Choroid plexus epithelial cell (primary cell): ENCODE data around the gene MMS19.

Experiments
- DNase-seq: peaks from one replicate; pipeline ENCODE4 v3.0.0-alpha.2; 2010; ENCODE audit warnings: low read depth
- H3K4me3 ChIP-seq: 2 replicates; pipeline ENCODE4 v1.5.1; 2011; ENCODE audit warnings: low read depth, mild to moderate bottlenecking, control low read depth, low read length, moderate library complexity
- TF ChIP-seq, protein P1 (sequence below): conservative IDR thresholded peaks from 2 replicates; pipeline ENCODE4 v1.5.1; 2011; ENCODE audit warnings: low read depth, mild to moderate bottlenecking, control low read depth, inconsistent platforms, low read length, moderate library complexity

The MMS19 gene

DNA sequence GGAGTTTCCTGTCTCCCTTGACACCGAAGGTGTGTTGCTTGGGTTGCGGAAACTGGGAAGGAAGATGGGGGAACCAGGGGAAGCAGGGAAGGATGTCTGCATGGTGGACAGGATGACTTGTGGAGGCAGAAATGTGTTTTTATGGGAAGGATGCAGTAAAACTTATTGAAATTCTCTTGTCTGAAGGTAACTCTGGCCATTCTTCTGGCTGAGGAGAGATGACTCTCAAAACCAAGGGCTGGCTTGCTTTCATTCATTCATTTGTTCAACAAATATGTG is 2.0 kb upstream of the MMS19 start:
- DNase-seq: no peak
- TF ChIP-seq, protein P1, sequence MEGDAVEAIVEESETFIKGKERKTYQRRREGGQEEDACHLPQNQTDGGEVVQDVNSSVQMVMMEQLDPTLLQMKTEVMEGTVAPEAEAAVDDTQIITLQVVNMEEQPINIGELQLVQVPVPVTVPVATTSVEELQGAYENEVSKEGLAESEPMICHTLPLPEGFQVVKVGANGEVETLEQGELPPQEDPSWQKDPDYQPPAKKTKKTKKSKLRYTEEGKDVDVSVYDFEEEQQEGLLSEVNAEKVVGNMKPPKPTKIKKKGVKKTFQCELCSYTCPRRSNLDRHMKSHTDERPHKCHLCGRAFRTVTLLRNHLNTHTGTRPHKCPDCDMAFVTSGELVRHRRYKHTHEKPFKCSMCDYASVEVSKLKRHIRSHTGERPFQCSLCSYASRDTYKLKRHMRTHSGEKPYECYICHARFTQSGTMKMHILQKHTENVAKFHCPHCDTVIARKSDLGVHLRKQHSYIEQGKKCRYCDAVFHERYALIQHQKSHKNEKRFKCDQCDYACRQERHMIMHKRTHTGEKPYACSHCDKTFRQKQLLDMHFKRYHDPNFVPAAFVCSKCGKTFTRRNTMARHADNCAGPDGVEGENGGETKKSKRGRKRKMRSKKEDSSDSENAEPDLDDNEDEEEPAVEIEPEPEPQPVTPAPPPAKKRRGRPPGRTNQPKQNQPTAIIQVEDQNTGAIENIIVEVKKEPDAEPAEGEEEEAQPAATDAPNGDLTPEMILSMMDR: no peak
- H3K4me3 ChIP-seq: peak overlapping the region; percentile 99

DNA sequence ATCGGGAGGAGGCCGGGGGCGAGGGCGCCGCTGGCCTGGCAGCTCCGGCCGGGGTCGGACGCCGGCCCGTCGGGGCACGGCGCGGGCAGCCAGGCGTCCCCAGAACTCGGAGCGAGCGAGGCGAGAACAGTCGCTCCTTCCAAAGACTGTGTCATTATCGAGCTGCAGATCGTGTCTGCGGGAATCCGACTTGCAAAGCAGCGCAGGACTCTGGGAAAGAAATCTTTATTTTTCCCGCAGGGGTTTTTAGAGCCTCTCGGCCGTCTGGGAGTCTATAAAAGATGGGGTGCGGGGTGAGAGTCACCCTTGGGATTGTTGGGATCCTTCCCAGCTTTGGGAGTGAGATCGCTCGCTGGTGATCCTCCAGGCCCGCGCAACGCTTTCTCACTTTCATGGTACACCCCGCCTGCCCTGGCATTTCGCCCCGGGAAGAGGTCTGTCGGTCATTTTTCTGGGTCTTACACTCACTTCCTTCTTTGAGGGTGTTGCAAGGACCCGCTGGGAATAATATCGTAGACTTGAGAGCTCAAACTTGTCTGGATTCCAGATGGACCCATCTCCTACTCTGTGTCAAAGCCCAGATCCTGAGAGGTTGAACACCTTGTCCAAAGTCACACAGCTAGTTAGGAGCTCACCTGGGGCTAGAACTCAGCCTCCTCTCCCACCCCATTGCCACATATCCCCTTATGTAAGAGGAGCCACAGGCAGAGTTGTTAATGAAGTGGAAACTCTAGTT is 1.5 kb upstream of the MMS19 start:
- peak overlapping the region; percentile 99 for H3K4me3 ChIP-seq
- TF ChIP-seq, protein P1: no peak
- DNase-seq: peak; percentile 58

DNA sequence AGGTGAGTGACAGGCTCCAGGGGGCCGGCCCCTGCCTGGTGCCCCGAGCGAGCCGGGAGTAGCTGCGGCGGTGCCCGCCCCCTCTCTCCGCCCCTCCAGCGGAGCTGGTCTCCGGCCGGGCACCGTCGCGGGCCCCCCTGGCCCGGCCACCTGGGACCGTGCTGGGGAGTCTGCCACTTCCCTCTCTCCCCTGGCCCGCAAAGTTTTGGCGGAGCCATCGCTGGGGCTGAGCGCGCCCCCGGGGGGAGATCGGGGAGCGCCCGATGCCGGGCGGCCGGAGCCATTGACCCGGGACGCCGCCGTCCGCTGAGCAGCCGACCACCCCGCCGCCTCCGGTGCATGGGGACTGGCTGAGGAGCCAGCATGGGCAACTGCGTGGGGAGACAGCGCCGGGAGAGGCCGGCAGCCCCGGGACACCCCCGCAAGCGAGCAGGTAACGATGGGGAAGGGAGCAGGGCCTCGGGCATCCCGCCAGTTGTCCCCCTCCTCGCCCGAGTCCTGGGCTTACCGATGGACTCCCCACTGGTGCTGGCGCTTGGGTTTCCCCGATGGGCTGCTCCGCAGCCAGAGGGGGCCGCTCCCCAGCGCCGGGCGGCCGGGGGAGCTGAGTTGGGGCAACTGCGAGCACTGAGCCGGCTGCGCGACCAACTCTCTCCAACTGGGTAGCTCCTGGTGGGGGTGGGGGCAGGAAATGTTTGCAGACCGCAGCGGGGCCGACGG is 779 bp upstream of the MMS19 start, which contains the start of gene UBTD1:
Gene UBTD1 (plus strand): TSS at position 84 of the 720 bp plus-strand sequence. CDS start 280 bp downstream, at position 364.
- TF ChIP-seq, protein P1: no peak
- peak; percentile 51 for DNase-seq

DNA sequence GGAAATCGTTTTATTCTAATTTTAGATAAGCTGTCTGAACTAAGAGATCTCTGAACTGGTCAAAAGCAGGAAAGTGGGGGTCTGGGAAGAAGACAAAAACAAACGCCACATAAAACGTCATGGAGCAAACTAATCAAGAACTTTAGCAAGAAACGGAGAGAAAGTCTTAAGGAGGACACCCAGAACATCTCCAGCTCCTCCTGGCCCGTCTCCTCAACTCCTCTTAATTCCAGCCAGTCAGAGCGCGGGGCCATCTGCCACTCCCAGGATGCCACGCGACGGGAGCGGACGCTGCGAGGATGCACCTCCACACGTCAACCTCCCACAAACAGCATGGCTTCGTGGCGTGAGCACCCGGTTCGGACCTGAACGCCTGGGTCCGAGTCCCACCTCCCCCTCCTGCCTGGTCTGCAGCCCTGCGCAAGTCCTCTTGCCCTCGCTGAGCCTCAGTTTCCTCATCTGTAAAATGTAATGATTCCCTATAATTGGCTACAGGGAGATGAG is 598 bp downstream of the MMS19 start:
- peak overlapping the region; percentile 99 for H3K4me3 ChIP-seq
- DNase-seq: peak; percentile 87
- TF ChIP-seq, protein P1: no peak

More for the DNA sequence above, 779 bp upstream of the MMS19 start, which contains the start of gene UBTD1:
- peak within 1 kb of the TSS; percentile 99 for H3K4me3 ChIP-seq

DNA sequence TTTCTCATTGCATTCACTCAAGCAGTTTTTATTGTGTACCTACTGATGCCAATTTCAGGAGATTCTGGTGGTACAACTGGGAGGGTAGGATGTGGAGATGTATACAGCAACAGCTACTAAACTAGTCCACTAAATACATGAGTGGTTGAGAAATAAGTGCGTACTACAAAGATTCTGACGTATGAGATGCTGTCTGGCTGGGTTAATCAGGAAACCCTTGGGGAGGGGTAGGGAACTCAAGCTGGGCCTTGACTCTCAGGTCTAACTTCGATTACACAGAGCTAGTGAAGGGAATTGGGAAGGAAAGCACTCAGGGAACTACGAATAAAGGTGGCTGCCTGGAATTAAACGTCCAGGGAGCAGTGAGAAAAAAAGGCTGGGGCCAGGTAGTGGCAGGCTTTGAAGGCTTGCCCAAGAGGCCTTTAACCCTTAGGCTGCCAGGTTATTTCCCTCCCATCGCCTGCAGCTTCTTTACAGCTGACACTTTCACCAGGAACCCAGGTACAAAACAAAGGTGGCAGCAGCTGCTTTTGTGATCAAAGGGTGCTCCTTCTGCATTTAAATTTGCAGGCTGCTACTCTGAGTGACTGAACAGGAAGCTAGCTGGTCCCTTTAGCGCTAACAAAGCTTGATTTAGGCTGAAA is 3.2 kb downstream of the MMS19 start:
- TF ChIP-seq, protein P1: no peak
- H3K4me3 ChIP-seq: no peak overlapping the region
- DNase-seq: peak; percentile 65

DNA sequence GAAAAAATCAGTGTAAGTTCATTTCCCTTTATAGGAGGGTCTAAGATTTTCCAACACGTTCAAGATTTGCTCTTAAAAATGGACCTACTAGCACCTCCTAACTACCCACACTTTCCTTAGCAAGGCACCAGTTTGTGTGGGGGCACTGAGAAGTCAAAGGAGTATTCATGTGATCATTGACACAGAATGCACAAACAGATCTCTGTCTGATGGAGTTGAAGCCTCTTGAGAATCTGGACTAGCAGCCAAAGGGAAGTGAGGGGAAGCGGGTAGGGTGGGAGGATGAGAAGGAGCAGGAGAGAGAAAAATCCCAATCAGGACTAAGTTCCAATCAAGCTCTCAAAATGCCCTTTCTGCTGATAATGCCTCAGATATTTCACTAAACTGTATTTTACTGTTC is 4.1 kb downstream of the MMS19 start:
- TF ChIP-seq, protein P1: no peak
- DNase-seq: no peak
- no peak overlapping the region for H3K4me3 ChIP-seq
